Measurements from ENCODE around the gene ADM2. TPM values are rescaled to one million over a fixed set of nuclear protein-coding genes. Genes with fewer than 3 reads are reported as not detected.

Gene ADM2
- total and polyA plus RNA-seq, 2 of the 13 experiments (the other 11 are each of a cell fraction or from before 2014, with no cell fraction given), result 1.2 to 3.0 TPM

DNA sequence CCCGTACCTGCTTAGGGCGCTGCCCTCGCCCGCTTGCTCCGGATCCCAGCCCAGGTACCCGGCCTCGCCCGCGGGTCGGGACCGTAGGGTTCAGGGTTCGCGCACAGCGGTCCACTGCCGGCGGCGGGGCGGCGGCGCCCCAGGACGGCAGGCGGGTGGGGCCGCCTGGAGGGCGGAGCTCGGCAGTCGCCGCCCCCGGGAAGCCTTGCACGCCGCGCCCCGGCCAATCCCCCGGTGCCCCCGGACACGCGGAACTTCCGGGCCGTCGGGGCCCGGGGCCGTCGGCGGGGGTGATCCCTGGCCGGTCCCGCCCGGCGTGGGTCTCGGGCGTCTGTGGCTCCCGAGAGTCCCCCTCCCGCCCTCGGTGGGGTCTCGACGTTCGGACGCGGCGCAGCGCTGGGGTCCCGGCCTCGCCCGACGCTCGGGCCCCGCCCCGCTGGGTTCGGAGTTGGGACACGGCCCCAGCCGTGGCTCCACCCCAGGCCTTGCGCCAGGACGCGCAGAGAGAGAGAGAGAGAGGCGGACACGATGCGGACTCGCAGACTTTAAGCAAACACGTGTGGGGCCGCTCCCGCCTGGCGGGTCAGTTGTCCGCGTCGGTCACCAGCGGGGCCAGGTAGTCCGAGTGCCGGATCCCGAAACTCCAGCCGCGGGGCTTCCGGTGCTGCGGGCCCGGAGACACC lies 48.7 kb downstream of the ADM2 start, which contains the start of gene TYMP (continued):
- TF ChIP-seq KDM2A (CRISPR knock-in tag; IDR thresholded peaks at IDR 0.05; ENCODE audit: borderline replicate concordance, low read depth) (peak; percentile 70), IKZF1 (IDR thresholded peaks at IDR 0.05) (no peak), SP2 (CRISPR knock-in tag; IDR thresholded peaks at IDR 0.05) (0 out of 2 replicates have a peak, but pooled peaks have one; percentile 25), REXO4 (CRISPR knock-in tag; IDR thresholded peaks at IDR 0.05; ENCODE audit: borderline replicate concordance) (peak; percentile 57; the same call in 1 of the 2 replicates), STAG1 (CRISPR knock-in tag; IDR thresholded peaks at IDR 0.05) (peak; percentile 23; the same call in 1 of the 2 replicates), KLF15 (CRISPR knock-in tag; IDR thresholded peaks at IDR 0.05; ENCODE audit: borderline replicate concordance) (no peak), SRSF4 (IDR thresholded peaks at IDR 0.05; ENCODE audit: low read depth, low read length, poor library complexity, severe bottlenecking) (no peak), HNRNPL (IDR thresholded peaks at IDR 0.05; ENCODE audit: low read depth, low read length) (no peak), ZNF678 (CRISPR knock-in tag; IDR thresholded peaks at IDR 0.05) (peak; percentile 72; the same call in 1 of the 2 replicates), ZNF549 (CRISPR knock-in tag; IDR thresholded peaks at IDR 0.05) (no peak), ZNF879 (CRISPR knock-in tag; IDR thresholded peaks at IDR 0.05) (peak; percentile 50; the same call in 1 of the 2 replicates), MBD4 (IDR thresholded peaks at IDR 0.05; ENCODE audit: borderline replicate concordance, low read length) (no peak), GABPA (IDR thresholded peaks at IDR 0.05; ENCODE audit: low read depth, low read length) (no peak), GABPA (CRISPR knock-in tag; IDR thresholded peaks at IDR 0.05; ENCODE audit: low read depth) (no peak; the same call in 1 of the 2 replicates), DNMT3B (CRISPR knock-in tag; conservative IDR thresholded peaks at IDR 0.05) (no peak), SMAD3 (CRISPR knock-in tag; IDR thresholded peaks at IDR 0.05) (no peak), ZSCAN29 (CRISPR knock-in tag; conservative IDR thresholded peaks at IDR 0.05) (no peak), TGIF2 (CRISPR knock-in tag; IDR thresholded peaks at IDR 0.05) (peak; percentile 40; the same call in 1 of the 2 replicates), ATF5 (CRISPR knock-in tag; IDR thresholded peaks at IDR 0.05; ENCODE audit: low read depth) (no peak; the same call in 1 of the 2 replicates), ZNF143 (CRISPR knock-in tag; IDR thresholded peaks at IDR 0.05) (no peak), ZNF841 (CRISPR knock-in tag; IDR thresholded peaks at IDR 0.05; ENCODE audit: borderline replicate concordance) (no peak), ZNF672 (CRISPR knock-in tag; IDR thresholded peaks at IDR 0.05) (no peak), ZNF253 (CRISPR knock-in tag; IDR thresholded peaks at IDR 0.05; ENCODE audit: borderline replicate concordance) (no peak; the same call in 1 of the 2 replicates), KDM6A (CRISPR knock-in tag; IDR thresholded peaks at IDR 0.05; ENCODE audit: low read depth) (no peak), E2F2 (CRISPR knock-in tag; IDR thresholded peaks at IDR 0.05; ENCODE audit: borderline replicate concordance) (peak; percentile 95)
- TF ChIP-seq, protein P1, sequence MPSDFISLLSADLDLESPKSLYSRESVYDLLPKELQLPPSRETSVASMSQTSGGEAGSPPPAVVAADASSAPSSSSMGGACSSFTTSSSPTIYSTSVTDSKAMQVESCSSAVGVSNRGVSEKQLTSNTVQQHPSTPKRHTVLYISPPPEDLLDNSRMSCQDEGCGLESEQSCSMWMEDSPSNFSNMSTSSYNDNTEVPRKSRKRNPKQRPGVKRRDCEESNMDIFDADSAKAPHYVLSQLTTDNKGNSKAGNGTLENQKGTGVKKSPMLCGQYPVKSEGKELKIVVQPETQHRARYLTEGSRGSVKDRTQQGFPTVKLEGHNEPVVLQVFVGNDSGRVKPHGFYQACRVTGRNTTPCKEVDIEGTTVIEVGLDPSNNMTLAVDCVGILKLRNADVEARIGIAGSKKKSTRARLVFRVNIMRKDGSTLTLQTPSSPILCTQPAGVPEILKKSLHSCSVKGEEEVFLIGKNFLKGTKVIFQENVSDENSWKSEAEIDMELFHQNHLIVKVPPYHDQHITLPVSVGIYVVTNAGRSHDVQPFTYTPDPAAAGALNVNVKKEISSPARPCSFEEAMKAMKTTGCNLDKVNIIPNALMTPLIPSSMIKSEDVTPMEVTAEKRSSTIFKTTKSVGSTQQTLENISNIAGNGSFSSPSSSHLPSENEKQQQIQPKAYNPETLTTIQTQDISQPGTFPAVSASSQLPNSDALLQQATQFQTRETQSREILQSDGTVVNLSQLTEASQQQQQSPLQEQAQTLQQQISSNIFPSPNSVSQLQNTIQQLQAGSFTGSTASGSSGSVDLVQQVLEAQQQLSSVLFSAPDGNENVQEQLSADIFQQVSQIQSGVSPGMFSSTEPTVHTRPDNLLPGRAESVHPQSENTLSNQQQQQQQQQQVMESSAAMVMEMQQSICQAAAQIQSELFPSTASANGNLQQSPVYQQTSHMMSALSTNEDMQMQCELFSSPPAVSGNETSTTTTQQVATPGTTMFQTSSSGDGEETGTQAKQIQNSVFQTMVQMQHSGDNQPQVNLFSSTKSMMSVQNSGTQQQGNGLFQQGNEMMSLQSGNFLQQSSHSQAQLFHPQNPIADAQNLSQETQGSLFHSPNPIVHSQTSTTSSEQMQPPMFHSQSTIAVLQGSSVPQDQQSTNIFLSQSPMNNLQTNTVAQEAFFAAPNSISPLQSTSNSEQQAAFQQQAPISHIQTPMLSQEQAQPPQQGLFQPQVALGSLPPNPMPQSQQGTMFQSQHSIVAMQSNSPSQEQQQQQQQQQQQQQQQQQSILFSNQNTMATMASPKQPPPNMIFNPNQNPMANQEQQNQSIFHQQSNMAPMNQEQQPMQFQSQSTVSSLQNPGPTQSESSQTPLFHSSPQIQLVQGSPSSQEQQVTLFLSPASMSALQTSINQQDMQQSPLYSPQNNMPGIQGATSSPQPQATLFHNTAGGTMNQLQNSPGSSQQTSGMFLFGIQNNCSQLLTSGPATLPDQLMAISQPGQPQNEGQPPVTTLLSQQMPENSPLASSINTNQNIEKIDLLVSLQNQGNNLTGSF (CRISPR knock-in tag; IDR thresholded peaks at IDR 0.05), result peak; percentile 55; the same call in 1 of the 2 replicates

All from HepG2 (cell line).